H9 (cell line): Measurements from ENCODE around the gene SATB2. TPM values are rescaled to one million over a fixed set of nuclear protein-coding genes. Genes with fewer than 3 reads are reported as not detected.

Experiments
- DNase-seq: peaks from one replicate; pipeline ENCODE4 v3.0.0-alpha.2; 2017
- H2AFZ ChIP-seq: one replicate; pipeline ENCODE4 v1.6.1; 2013; ENCODE audit warnings: mild to moderate bottlenecking, low read length, control low read depth, moderate library complexity
- H2AK5ac ChIP-seq: 2 replicates; pipeline ENCODE4 v1.6.1; 2013; ENCODE audit warnings: low read length, control low read depth, mixed read lengths; ENCODE audit not compliant: insufficient read length
- H2BK120ac ChIP-seq: one replicate; pipeline ENCODE4 v1.6.1; 2013; ENCODE audit warnings: low read depth, mild to moderate bottlenecking, low read length, control low read depth, inconsistent platforms; ENCODE audit not compliant: poor library complexity, severe bottlenecking
- H2BK12ac ChIP-seq: 2 replicates; pipeline ENCODE4 v1.6.1; 2013; ENCODE audit warnings: low read length, control low read depth, mixed read lengths, low read depth; ENCODE audit not compliant: insufficient read length
- H2BK15ac ChIP-seq: 2 replicates; pipeline ENCODE4 v1.6.1; 2013; ENCODE audit warnings: low read depth, low read length, control low read depth
- H2BK20ac ChIP-seq: one replicate; pipeline ENCODE4 v1.6.1; 2013; ENCODE audit warnings: low read depth, mild to moderate bottlenecking, low read length, control low read depth, inconsistent platforms; ENCODE audit not compliant: poor library complexity, severe bottlenecking
- H2BK5ac ChIP-seq: 2 replicates; pipeline ENCODE4 v1.6.1; 2013; ENCODE audit warnings: low read length, control low read depth, mixed read lengths; ENCODE audit not compliant: insufficient read length
- H3K14ac ChIP-seq: 2 replicates; pipeline ENCODE4 v1.6.1; 2013; ENCODE audit warnings: low read length, control low read depth; ENCODE audit not compliant: insufficient read depth
- H3K18ac ChIP-seq: 2 replicates; pipeline ENCODE4 v1.6.1; 2013; ENCODE audit warnings: low read depth, mild to moderate bottlenecking, mixed read lengths, low read length, control low read depth; ENCODE audit not compliant: insufficient read length
- H3K23ac ChIP-seq: 2 replicates; pipeline ENCODE4 v1.6.1; 2013; ENCODE audit warnings: low read length, control low read depth, mixed read lengths, low read depth; ENCODE audit not compliant: insufficient read length
- H3K23me2 ChIP-seq: 2 replicates; pipeline ENCODE4 v1.6.1; 2013; ENCODE audit warnings: low read depth, mild to moderate bottlenecking, mixed read lengths, low read length, control low read depth; ENCODE audit not compliant: insufficient read length, poor library complexity, severe bottlenecking
- H3K27ac ChIP-seq: 2 replicates; pipeline ENCODE4 v1.5.1; 2013; ENCODE audit warnings: low read length, control low read depth, mixed read lengths, low read depth; ENCODE audit not compliant: insufficient read length
- H3K27me3 ChIP-seq: 2 replicates; pipeline ENCODE4 v1.6.1; 2013; ENCODE audit warnings: low read length, control low read depth, inconsistent platforms; ENCODE audit not compliant: insufficient read depth
- H3K4ac ChIP-seq: 2 replicates; pipeline ENCODE4 v1.6.1; 2013; ENCODE audit warnings: low read depth, mild to moderate bottlenecking, control low read depth, inconsistent platforms, low read length, moderate library complexity
- H3K4me1 ChIP-seq: 2 replicates; pipeline ENCODE4 v1.6.1; 2013; ENCODE audit warnings: low read length, control low read depth, inconsistent platforms; ENCODE audit not compliant: insufficient read depth
- H3K4me2 ChIP-seq: 2 replicates; pipeline ENCODE4 v1.6.1; 2013; ENCODE audit warnings: low read length, control low read depth, mixed read lengths; ENCODE audit not compliant: insufficient read length, insufficient read depth
- H3K56ac ChIP-seq: 2 replicates; pipeline ENCODE4 v1.6.1; 2013; ENCODE audit warnings: low read depth, mild to moderate bottlenecking, mixed read lengths, low read length, control low read depth; ENCODE audit not compliant: insufficient read length
- H3K79me1 ChIP-seq: 2 replicates; pipeline ENCODE4 v1.6.1; 2013; ENCODE audit warnings: low read depth, mild to moderate bottlenecking, moderate library complexity, low read length, control low read depth, inconsistent platforms; ENCODE audit not compliant: insufficient read depth, poor library complexity, severe bottlenecking
- H3K79me2 ChIP-seq: 2 replicates; pipeline ENCODE4 v1.6.1; 2013; ENCODE audit warnings: low read length, control low read depth, inconsistent platforms; ENCODE audit not compliant: insufficient read depth
- H3K9ac ChIP-seq: 2 replicates; pipeline ENCODE4 v1.6.1; 2013; ENCODE audit warnings: low read length, control low read depth, mixed read lengths; ENCODE audit not compliant: insufficient read length; ENCODE audit errors: extremely low read depth
- H3K9me3 ChIP-seq: one replicate; pipeline ENCODE4 v1.6.1; 2013; ENCODE audit warnings: low read depth, low read length, inconsistent platforms; ENCODE audit not compliant: control insufficient read depth
- H3T11ph ChIP-seq: one replicate; pipeline ENCODE4 v1.6.1; 2013; ENCODE audit warnings: mild to moderate bottlenecking, low read length, control low read depth, inconsistent platforms
- H4K20me1 ChIP-seq: one replicate; pipeline ENCODE4 v1.6.1; 2013; ENCODE audit not compliant: control insufficient read depth, insufficient read length, insufficient read depth
- H4K5ac ChIP-seq: 2 replicates; pipeline ENCODE4 v1.6.1; 2013; ENCODE audit warnings: low read depth, mild to moderate bottlenecking, mixed read lengths, low read length, control low read depth; ENCODE audit not compliant: insufficient read length
- H4K8ac ChIP-seq: replicated peaks from 2 replicates; pipeline ENCODE4 v1.6.1; 2013; ENCODE audit warnings: low read length, control low read depth, mixed read lengths, low read depth; ENCODE audit not compliant: insufficient read length
- H4K91ac ChIP-seq: 2 replicates; pipeline ENCODE4 v1.6.1; 2013; ENCODE audit warnings: low read depth, mild to moderate bottlenecking, moderate library complexity, mixed read lengths, low read length, control low read depth; ENCODE audit not compliant: insufficient read length
- H3K27ac Mint-ChIP-seq, 3 experiments: 2 replicates in 2 of 3; 3 replicates in 1 of 3; pipeline ENCODE4 v1.8.0; 2020 to 2021; ENCODE audit warnings: mixed read lengths in 3 of 3, mild to moderate bottlenecking in 1 of 3, moderate library complexity in 1 of 3
- H3K27me3 Mint-ChIP-seq: 2 replicates; pipeline ENCODE4 v1.8.0; 2021; ENCODE audit warnings: low read depth, mild to moderate bottlenecking, moderate library complexity, mixed read lengths
- H3K36me3 Mint-ChIP-seq, 3 experiments: 2 replicates in 2 of 3; 3 replicates in 1 of 3; pipeline ENCODE4 v1.8.0; 2020 to 2021; ENCODE audit warnings: low read depth in 3 of 3, mixed read lengths in 3 of 3; ENCODE audit not compliant: insufficient read depth in 1 of 3
- H3K4me1 Mint-ChIP-seq, 2 experiments: 2 replicates each; pipeline ENCODE4 v1.8.0; 2020; ENCODE audit warnings: mixed read lengths in 2 of 2
- H3K4me3 Mint-ChIP-seq, 2 experiments: 2 replicates in 1 of 2; 3 replicates in 1 of 2; pipeline ENCODE4 v1.8.0; 2020 to 2021; ENCODE audit warnings: mild to moderate bottlenecking in 2 of 2, mixed read lengths in 2 of 2, moderate library complexity in 1 of 2
- H3K9me3 Mint-ChIP-seq, 2 experiments: 2 replicates in 1 of 2; 3 replicates in 1 of 2; pipeline ENCODE4 v1.8.0; 2020; ENCODE audit warnings: mild to moderate bottlenecking in 2 of 2, mixed read lengths in 2 of 2, moderate library complexity in 1 of 2
- WGBS: extraction: QIAGEN DNeasy Blood & Tissue Kit; methylation state at CpG from one replicate; pipeline ENCODE4 v1.1.7; 2013; ENCODE audit warnings: missing lambda C conversion rate, low lambda C conversion rate, mixed read lengths; ENCODE audit not compliant: insufficient read length; ENCODE audit errors: extremely low coverage; 5-methylcytosine and 5-hydroxymethylcytosine counted together
- total RNA-seq: library from RNA; stranded (reverse); gene quantifications from 2 replicates; pipeline ENCODE4 v1.2.1, GENCODE V29; 2021
- TF ChIP-seq, protein P1 (sequence below): fragments of 200-600 bp; sonication (generic); conservative IDR thresholded peaks from 3 replicates; pipeline ENCODE4 v1.8.0; 2021; ENCODE audit warnings: antibody characterized with exemption, mild to moderate bottlenecking

The SATB2 gene
- total RNA-seq, 1 experiment from 2014 or later, result 23.8 TPM

DNA sequence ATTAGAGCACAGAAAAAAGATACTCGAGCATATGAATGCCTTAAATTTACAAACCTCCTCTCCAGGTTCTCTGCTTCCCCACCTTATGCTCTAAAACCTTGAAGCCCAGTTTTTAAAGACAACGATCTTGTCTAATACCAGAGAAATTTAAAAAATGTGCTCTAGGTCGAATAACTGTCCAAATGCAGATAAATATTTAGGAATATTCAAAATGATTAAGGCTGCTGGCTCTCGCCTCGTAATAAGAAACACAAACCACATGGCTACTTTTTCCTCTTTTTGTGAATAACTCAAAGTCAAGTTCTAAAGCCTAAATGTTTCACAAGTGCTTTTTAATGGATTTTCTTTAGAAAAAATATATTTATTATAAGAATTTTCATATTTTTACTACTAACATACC is 101.3 kb downstream of the SATB2 start:
- Histone ChIP-seq H2AFZ (no peak overlapping the region), H3K79me2 (no peaks in the 10 kb centered on the region), H2BK12ac (no peak overlapping the region), H3K14ac (no peak overlapping the region), H3K4me1 (no peaks in the 10 kb centered on the region), H3K4ac (no peak overlapping the region), H3T11ph (no peak overlapping the region), H3K9me3 (no peaks in the 10 kb centered on the region), H3K79me1 (no peaks in the 10 kb centered on the region), H4K5ac (no peak overlapping the region), H3K56ac (no peak overlapping the region), H3K23ac (no peak overlapping the region), H3K27me3 (no peaks in the 10 kb centered on the region), H2BK120ac (no peak overlapping the region), H3K27ac (no peak overlapping the region), H4K91ac (no peak overlapping the region), H2BK20ac (no peak overlapping the region), H3K4me2 (no peak overlapping the region), H2BK5ac (no peak overlapping the region), H3K23me2 (no peaks in the 10 kb centered on the region), H2BK15ac (no peak overlapping the region), H3K9ac (no peak overlapping the region), H2AK5ac (no peak overlapping the region), H3K18ac (no peak overlapping the region), H4K20me1 (no peaks in the 10 kb centered on the region), H4K8ac (no peak overlapping the region)
- Mint-ChIP-seq H3K9me3 (no peaks in the 10 kb centered on the region), H3K36me3 (no peaks in the 10 kb centered on the region), H3K27ac (no peak overlapping the region; a peak in 1 of 7 replicates), H3K27me3 (no peaks in the 10 kb centered on the region), H3K4me1 (peaks cover 6 to 10% of the 10 kb centered on the region in 2 experiments), H3K4me3 (no peak overlapping the region)
- no peak for DNase-seq
- no CpG with 5 or more reads among the region's 5 CpGs for WGBS
- TF ChIP-seq, protein P1, sequence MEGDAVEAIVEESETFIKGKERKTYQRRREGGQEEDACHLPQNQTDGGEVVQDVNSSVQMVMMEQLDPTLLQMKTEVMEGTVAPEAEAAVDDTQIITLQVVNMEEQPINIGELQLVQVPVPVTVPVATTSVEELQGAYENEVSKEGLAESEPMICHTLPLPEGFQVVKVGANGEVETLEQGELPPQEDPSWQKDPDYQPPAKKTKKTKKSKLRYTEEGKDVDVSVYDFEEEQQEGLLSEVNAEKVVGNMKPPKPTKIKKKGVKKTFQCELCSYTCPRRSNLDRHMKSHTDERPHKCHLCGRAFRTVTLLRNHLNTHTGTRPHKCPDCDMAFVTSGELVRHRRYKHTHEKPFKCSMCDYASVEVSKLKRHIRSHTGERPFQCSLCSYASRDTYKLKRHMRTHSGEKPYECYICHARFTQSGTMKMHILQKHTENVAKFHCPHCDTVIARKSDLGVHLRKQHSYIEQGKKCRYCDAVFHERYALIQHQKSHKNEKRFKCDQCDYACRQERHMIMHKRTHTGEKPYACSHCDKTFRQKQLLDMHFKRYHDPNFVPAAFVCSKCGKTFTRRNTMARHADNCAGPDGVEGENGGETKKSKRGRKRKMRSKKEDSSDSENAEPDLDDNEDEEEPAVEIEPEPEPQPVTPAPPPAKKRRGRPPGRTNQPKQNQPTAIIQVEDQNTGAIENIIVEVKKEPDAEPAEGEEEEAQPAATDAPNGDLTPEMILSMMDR, result no peak
